Fibroblast of mammary gland (primary cell): ENCODE measurements around the gene BACE2.

Experiments used
- DNase-seq: peaks from one replicate; pipeline ENCODE4 v3.0.0-alpha.2; 2010; ENCODE audit warnings: low read depth
- H3K4me3 ChIP-seq: 2 replicates; pipeline ENCODE4 v1.5.1; 2011; ENCODE audit warnings: low read depth, mild to moderate bottlenecking, low read length, moderate library complexity; ENCODE audit not compliant: control insufficient read depth
- CTCF ChIP-seq: conservative IDR thresholded peaks from 2 replicates; pipeline ENCODE4 v1.5.1; 2011; ENCODE audit warnings: low read depth, low read length, inconsistent platforms; ENCODE audit not compliant: control insufficient read depth, insufficient read depth

The BACE2 gene

GRCh38 chr21:41160036-41160435 lies 7.9 kb upstream of the BACE2 start:
- TF ChIP-seq CTCF = no peak
- H3K4me3 ChIP-seq = no peak overlapping the region
- no peak for DNase-seq

GRCh38 chr21:41161428-41161827 lies 6.5 kb upstream of the BACE2 start:
- TF ChIP-seq CTCF = no peak
- H3K4me3 ChIP-seq = no peak overlapping the region
- no peak for DNase-seq

GRCh38 chr21:41162096-41162495 lies 5.9 kb upstream of the BACE2 start:
- DNase-seq = no peak
- H3K4me3 ChIP-seq = no peak overlapping the region
- no peak for TF ChIP-seq CTCF

GRCh38 chr21:41163091-41163490 lies 4.9 kb upstream of the BACE2 start:
- DNase-seq = no peak
- no peak for TF ChIP-seq CTCF
- no peak overlapping the region for H3K4me3 ChIP-seq

GRCh38 chr21:41164052-41164451 lies 3.9 kb upstream of the BACE2 start:
- no peak for DNase-seq
- no peak overlapping the region for H3K4me3 ChIP-seq
- no peak for TF ChIP-seq CTCF

GRCh38 chr21:41164981-41165655 lies 2.8 kb upstream of the BACE2 start:
- DNase-seq = peak; percentile 86
- H3K4me3 ChIP-seq = no peak overlapping the region
- TF ChIP-seq CTCF = no peak

GRCh38 chr21:41166884-41167283 lies 1.1 kb upstream of the BACE2 start:
- peak overlapping the region; percentile 59 for H3K4me3 ChIP-seq
- TF ChIP-seq CTCF = no peak
- DNase-seq = no peak
